HG03095 (cell line): ENCODE data around the gene PURA.

Experiments
- ATAC-seq: cut with Tn5 transposase; IDR thresholded peaks from one replicate; pipeline ENCODE4 v1.9.1; 2021; ENCODE audit warnings: moderate library complexity; ENCODE audit not compliant: unreplicated experiment

The PURA gene

DNA sequence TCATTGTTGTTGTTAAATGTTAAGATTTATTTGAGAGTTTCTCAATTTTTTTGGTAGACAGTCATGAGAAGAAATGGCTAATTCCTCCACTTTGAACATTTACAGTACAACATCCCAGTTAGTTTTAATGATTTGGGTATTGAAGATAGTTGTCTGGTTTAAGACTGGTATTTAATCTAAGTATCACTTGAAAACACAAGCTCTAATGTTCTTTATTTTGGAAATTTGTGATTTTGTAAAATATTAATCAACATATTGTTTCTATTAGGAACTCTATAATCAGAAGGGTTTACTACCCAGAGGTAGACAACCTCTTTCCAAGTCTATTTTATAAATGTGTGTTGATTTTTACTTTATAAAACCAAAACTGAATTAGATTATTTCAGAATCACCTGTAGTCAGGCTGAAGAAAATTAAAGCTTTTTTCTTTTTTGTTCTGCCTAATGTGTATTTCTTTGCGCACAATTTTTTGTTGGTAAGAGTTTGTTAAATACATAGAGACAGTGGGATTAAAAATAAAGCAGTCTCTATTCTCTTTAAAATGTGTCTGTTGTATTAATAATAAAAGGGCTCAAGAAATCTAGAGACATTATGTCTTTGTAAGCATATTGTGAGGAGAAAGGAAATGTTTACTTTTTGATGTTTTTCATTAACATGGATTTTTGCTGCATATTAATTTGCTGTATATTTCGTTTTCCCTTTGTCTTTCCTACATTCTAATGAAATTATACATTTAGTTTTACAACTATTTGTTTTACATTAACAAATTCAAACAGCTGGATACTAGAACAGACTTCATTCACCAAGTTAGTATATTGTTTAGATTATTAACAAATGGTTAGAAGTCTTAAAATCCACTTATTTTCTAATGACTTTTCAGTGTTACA lies 3.9 kb upstream of the PURA start:
- ATAC-seq, result no peak

- no peak for ATAC-seq
These were observed 3.3 kb upstream of the PURA start for GRCh38 chr5:140110646-140110957.

- no peak for ATAC-seq
These were observed 2.7 kb upstream of the PURA start for GRCh38 chr5:140111011-140111858.

GRCh38 chr5:140111859-140112551 lies 1.9 kb upstream of the PURA start:
- no peak for ATAC-seq

DNA sequence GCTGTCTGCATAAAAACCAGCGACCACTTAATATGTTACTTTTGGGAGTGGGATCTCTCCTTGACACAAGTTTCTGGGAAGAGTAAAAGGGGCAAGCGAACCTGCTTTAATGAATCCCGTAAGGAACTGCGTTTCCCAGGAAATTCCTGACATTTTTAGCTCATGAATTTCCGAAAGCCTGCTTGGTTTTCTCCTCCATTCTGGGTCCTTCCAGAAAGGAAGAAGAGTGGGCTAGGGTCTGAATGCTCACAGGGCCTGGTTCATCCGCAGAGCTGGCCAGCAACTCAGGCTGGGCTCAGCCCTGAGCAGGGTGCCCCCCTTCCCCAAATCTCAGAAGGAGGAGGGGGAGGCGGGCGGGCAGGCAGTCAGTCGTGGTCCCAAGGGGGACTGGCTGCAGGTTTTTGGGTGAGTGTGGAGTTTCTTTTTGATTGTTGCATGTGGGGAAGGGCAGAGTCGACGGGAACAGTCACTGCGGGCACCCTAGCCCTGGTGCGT lies 1.2 kb upstream of the PURA start:
- no peak for ATAC-seq

- ATAC-seq, result no peak
These were observed 670 bp upstream of the PURA start for GRCh38 chr5:140113180-140113698.

DNA sequence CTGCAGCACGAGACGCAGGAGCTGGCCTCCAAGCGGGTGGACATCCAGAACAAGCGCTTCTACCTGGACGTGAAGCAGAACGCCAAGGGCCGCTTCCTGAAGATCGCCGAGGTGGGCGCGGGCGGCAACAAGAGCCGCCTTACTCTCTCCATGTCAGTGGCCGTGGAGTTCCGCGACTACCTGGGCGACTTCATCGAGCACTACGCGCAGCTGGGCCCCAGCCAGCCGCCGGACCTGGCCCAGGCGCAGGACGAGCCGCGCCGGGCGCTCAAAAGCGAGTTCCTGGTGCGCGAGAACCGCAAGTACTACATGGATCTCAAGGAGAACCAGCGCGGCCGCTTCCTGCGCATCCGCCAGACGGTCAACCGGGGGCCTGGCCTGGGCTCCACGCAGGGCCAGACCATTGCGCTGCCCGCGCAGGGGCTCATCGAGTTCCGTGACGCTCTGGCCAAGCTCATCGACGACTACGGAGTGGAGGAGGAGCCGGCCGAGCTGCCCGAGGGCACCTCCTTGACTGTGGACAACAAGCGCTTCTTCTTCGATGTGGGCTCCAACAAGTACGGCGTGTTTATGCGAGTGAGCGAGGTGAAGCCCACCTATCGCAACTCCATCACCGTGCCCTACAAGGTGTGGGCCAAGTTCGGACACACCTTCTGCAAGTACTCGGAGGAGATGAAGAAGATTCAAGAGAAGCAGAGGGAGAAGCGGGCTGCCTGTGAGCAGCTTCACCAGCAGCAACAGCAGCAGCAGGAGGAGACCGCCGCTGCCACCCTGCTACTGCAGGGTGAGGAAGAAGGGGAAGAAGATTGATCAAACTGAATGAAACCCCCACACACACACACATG lies 654 bp downstream of the PURA start:
- ATAC-seq, result peak; percentile 34

- ATAC-seq, result no peak
These were observed 1.2 kb downstream of the PURA start for GRCh38 chr5:140115186-140115500.

- no peak for ATAC-seq
These were observed 2.8 kb downstream of the PURA start for GRCh38 chr5:140116716-140117115.

- no peak for ATAC-seq
These were observed 3.6 kb downstream of the PURA start for GRCh38 chr5:140117523-140117922.

DNA sequence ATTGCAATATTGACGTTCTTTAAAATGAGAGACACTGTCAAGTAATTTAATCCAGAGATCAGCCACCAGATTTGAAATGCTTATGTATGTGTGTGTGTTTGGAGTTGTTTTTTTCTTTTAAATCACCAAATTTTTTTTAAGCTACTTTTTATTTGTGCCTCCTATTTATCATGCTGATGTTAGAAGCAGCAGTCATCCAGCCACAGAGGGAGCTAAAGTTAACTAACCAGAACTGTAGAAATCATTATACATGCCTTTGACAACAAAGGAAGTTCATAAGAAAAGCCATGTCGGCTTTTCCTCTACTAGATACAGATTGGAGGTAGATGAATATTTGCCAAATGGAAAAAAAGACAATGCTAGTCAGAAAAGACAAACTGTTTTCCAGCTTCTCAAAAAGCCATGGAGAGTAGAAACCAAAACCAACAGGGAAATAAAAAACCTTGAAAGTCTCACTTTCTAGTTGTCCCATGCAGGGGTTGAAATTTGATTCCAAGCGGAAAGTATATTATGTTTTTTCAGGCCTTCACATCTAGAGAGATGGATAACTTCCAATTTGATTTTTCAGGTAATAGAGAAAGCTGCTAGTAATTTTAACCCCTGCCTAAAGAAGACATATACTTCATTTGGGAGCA lies 4.5 kb downstream of the PURA start:
- ATAC-seq, result no peak

DNA sequence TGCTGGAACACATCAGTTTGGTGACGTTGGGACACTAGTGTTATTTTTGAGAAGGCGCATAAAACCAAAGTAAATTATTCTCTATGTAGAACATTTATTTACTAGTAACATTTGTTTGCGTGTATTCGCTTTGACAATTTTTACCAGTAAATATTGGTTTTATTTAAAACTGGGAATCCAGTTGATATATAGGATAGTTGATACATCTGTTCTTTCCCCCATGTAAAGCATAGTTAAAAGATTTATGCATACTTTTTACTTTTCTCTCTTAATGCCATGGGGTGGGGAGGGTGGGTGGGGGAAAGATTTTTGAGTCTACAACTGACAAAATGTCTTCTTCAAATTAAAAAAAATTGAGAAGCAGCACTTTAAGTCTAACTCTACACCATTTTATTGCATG lies 11.7 kb downstream of the PURA start, which contains the start of gene IGIP:
IGIP (plus strand) TSS at position 301 of the 400 bp plus-strand sequence. CDS start 2,540 bp downstream, outside the sequence.
- no peak for ATAC-seq

DNA sequence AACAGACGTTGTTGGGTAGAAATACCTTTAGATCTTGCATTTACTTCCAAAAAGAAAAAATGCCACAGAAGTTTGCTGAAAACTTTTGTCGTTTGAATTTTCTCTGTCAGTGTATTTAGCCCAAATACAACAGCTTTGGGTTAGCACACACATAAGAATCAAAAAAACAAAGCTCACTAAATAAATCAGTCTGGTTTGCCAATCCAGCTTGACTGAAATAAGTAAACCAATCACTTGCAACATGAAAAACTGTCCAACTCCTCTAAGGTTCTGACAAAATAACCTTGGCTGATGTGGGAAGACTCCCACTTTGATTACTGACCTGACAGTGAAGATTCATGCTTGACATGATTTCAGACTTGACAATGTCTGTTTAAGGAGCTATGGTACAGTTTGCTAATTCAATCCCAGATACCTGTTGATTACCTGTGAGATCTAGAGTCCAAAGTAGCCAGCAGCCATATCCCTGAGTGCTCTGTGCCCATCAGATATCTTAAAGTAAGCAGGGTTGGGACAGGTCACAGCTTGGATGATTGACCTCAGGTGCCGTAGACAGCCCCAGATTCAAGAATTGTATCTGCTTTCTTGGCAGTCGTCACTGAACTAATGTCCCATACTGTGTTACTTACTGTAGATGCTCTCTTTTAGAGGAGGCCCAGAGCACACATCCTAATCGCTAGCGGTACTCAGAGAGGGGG lies 12.6 kb downstream of the PURA start:
- no peak for ATAC-seq

DNA sequence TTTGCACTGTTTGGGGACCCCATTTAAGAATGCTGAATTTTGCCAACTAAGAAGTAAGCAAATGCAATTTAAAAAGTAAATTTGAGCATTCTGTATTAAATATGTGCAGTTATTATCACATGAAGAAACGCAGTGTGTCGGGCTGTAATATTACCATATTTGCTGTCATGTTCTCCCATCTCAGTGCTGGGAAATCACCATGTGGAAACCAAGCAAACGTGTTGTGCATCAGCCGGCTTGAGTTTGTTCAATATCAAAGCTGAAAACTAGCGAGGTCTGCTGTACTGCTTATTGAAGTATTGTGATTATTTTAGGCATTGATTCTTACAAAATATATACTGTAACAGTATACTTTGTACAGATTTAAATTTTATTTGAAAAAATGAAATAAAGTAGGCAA lies 14.5 kb downstream of the PURA start:
- no peak for ATAC-seq

GRCh38 chr5:140130949-140131733 lies 17.2 kb downstream of the PURA start:
- ATAC-seq, result no peak

DNA sequence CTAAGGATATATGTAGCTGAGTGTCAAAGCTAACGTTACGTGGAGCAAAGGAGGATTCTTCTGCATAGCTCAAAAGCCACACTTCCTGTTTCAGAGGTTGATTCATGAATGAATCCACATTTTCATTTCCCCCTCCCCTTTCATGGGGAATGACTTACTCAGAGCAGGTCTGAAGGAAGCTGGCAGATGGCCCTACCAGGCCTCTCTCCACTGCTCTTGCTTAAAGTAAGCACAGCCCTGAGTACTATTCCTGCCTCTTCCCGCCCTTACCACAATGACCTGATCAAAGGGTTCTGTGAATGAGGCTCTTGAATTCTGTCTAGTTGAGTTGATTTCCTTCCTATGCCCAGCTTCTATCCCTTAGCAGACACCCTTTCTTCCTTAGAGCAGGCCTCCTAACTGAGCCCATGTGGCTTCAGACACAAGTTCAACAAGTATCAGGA lies 18.1 kb downstream of the PURA start:
- no peak for ATAC-seq

DNA sequence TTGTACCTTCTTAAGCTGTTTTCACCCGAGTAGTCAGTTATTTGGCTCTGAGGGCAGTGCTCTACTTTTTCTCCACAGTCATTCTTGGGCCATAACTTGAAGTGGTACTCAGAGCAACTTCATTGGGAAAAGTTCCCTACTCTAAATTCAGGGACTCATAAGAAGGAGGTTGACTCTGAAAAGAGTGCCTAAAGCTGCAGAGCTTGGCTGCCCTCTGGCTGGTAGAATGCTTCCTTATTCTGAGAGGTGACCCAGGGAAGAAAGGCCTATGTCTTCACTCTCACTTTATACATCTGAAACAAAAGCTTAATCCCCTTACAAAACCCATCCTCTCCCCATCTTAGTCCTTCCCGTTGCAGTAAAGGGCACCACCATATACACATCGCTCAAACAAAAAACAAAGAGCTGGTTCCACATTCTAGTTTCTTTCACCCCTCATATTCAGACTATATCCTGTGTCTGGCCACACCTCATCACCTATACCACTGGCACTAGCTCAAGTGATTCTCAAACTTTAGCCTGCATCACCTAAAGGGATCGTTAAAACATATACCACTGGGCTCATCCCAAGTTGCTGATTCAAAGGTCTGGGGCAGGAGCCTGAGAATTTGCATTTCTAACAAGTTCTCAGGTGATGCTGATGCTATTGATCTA lies 19.7 kb downstream of the PURA start:
- no peak for ATAC-seq
